Superior temporal gyrus (tissue), 1 donor: ENCODE results near the gene CCDC122.

Experiments
- DNase-seq: peaks from one replicate; pipeline ENCODE4 v3.0.0-alpha.2; 2016; ENCODE audit errors: extremely low spot score

Gene CCDC122

GRCh38 chr13:43804461-43805070 is 75.0 kb downstream of the CCDC122 start:
- DNase-seq, result peak; percentile 99

GRCh38 chr13:43802511-43802910 is 77.0 kb downstream of the CCDC122 start:
- no peak for DNase-seq

- DNase-seq, result no peak
Observed at GRCh38 chr13:43800828-43801227, 78.7 kb downstream of the CCDC122 start.

GRCh38 chr13:43799191-43799590 is 80.3 kb downstream of the CCDC122 start:
- DNase-seq, result no peak

GRCh38 chr13:43797869-43798268 is 81.7 kb downstream of the CCDC122 start:
- peak; percentile 80 for DNase-seq

- DNase-seq, result no peak
Observed at GRCh38 chr13:43797159-43797558, 82.4 kb downstream of the CCDC122 start.

GRCh38 chr13:43794416-43794815 is 85.1 kb downstream of the CCDC122 start:
- DNase-seq, result no peak

- DNase-seq, result no peak
Observed at GRCh38 chr13:43792076-43792881, 87.3 kb downstream of the CCDC122 start.

- DNase-seq, result peak; percentile 76
Observed at GRCh38 chr13:43787997-43788396, 91.5 kb downstream of the CCDC122 start.

- DNase-seq, result no peak
Observed at GRCh38 chr13:43787518-43787891, 92.0 kb downstream of the CCDC122 start.

GRCh38 chr13:43786766-43787517 is 92.6 kb downstream of the CCDC122 start, which contains the start of gene ENOX1:
ENOX1 (minus strand) TSS chr13:43786972.
- DNase-seq, result peak; percentile 90

- no peak for DNase-seq
Observed at GRCh38 chr13:43786472-43786765, 93.1 kb downstream of the CCDC122 start.
